Measurements from ENCODE around the gene EBF3. TPM values are rescaled to one million over a fixed set of nuclear protein-coding genes. Genes with fewer than 3 reads are reported as not detected.

Gene EBF3
- total RNA-seq, 6 experiments from 2014 or later: 0.12 TPM; not detected in 5

GRCh38 chr10:129890170-129890569 lies 73.9 kb downstream of the EBF3 start:
- TF ChIP-seq POLR2A (IDR thresholded peaks at IDR 0.05) (no peak), CTCF (IDR thresholded peaks at IDR 0.05) (no peak)
- H3K4me3 ChIP-seq: no peak overlapping the region
- no peaks in the 10 kb centered on the region for H3K36me3 ChIP-seq
- H3K27me3 ChIP-seq: no peaks in the 10 kb centered on the region
- no peaks in the 10 kb centered on the region for H3K4me1 ChIP-seq
- intact Hi-C loops (cut with DNase I): no loop called here
- H3K9me3 ChIP-seq: no peaks in the 10 kb centered on the region
- 83% methylated on average over 14 of the region's 15 CpGs for WGBS (ENCODE audit: insufficient coverage, low coverage, low lambda C conversion rate, missing lambda C conversion rate)
- no peak overlapping the region for H3K27ac ChIP-seq
- ATAC-seq (no peak), DNase-seq (no peak)

- intact Hi-C loops (cut with DNase I): no loop called here
- H3K36me3 ChIP-seq: no peaks in the 10 kb centered on the region
- no peak overlapping the region for H3K27ac ChIP-seq
- TF ChIP-seq CTCF (IDR thresholded peaks at IDR 0.05) (peak; percentile 35 to 58 (median 50)), POLR2A (IDR thresholded peaks at IDR 0.05) (no peak)
- no peak overlapping the region for H3K4me3 ChIP-seq
- WGBS (ENCODE audit: insufficient coverage, low coverage, low lambda C conversion rate, missing lambda C conversion rate): 91% methylated on average over 6 of the region's 22 CpGs
- DNase-seq: peak in 1 of 3 donors; percentile 55
- peak; percentile 66 to 79 (median 76) for ATAC-seq
- no peaks in the 10 kb centered on the region for H3K9me3 ChIP-seq
- no peaks in the 10 kb centered on the region for H3K27me3 ChIP-seq
- no peaks in the 10 kb centered on the region for H3K4me1 ChIP-seq
These were observed 75.1 kb downstream of the EBF3 start for GRCh38 chr10:129888784-129889616.

DNA sequence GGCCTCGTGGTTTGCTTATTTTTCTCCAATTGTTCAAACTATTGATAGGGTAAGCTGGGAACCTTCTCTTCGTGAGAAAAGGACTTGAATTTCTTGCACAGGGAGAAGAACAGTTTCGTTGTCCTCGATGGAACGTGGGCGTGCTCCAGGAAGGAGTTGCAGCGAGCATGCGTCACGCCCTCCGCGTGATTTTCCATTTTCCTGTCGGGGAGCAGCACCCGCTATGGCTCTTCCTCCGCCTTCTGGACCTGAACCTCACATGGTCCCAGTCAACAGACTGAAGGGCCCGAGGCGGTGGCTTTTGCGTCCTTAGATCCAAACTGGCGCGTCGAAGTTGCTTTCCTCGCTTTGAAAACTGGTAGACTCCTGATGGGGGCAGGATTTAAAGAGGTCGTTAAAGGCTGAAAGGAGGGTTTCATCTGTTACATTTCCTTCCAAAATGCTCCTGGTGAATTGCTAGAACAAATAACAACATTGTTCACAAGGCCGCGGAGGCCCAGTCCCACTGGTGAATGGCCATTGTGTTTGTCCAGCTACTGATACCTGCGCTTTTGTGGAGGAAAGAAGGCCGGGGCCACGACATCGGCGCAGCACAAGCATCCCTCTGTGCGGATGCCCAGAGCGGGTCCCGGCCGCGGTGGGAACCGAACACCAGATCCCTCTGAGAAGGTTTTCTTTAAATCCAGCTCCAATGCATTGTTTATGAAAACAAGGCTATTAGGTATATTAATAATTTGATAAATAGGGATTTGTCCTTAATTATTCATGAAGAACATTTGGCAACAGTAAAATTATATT lies 75.9 kb downstream of the EBF3 start:
- Histone ChIP-seq H3K27ac (no peak overlapping the region), H3K4me1 (no peaks in the 10 kb centered on the region), H3K36me3 (no peaks in the 10 kb centered on the region), H3K4me3 (no peak overlapping the region), H3K27me3 (no peaks in the 10 kb centered on the region), H3K9me3 (no peaks in the 10 kb centered on the region)
- intact Hi-C loops (cut with DNase I): no loop called here
- no peak for TF ChIP-seq POLR2A (IDR thresholded peaks at IDR 0.05)
- no peak for TF ChIP-seq CTCF (IDR thresholded peaks at IDR 0.05)
- WGBS (ENCODE audit: insufficient coverage, low coverage, low lambda C conversion rate, missing lambda C conversion rate): 87% methylated on average over 23 of the region's 35 CpGs
- ATAC-seq (no peak), DNase-seq (no peak)

- H3K9me3 ChIP-seq: no peaks in the 10 kb centered on the region
- H3K36me3 ChIP-seq: no peaks in the 10 kb centered on the region
- DNase-seq (no peak), ATAC-seq (no peak)
- no peak for TF ChIP-seq CTCF (IDR thresholded peaks at IDR 0.05)
- TF ChIP-seq POLR2A (IDR thresholded peaks at IDR 0.05): no peak
- no peaks in the 10 kb centered on the region for H3K4me1 ChIP-seq
- no peak overlapping the region for H3K4me3 ChIP-seq
- WGBS (ENCODE audit: insufficient coverage, low coverage, low lambda C conversion rate, missing lambda C conversion rate): 76% methylated on average over 8 of the region's 13 CpGs
- intact Hi-C loops (cut with DNase I): no loop called here
- H3K27ac ChIP-seq: no peak overlapping the region
- no peaks in the 10 kb centered on the region for H3K27me3 ChIP-seq
These were observed 76.6 kb downstream of the EBF3 start for GRCh38 chr10:129887381-129887905.
